ENCODE measurements around the gene PTPRH.
A peak's percentile ranks its signal among the peaks of the same experiment; 100 is the strongest.
"Not testable (repeated sequence)": the region's sequence is repeated elsewhere in the genome, so short reads cannot be mapped to it uniquely, and the experiment has no call there.

Gene PTPRH

DNA sequence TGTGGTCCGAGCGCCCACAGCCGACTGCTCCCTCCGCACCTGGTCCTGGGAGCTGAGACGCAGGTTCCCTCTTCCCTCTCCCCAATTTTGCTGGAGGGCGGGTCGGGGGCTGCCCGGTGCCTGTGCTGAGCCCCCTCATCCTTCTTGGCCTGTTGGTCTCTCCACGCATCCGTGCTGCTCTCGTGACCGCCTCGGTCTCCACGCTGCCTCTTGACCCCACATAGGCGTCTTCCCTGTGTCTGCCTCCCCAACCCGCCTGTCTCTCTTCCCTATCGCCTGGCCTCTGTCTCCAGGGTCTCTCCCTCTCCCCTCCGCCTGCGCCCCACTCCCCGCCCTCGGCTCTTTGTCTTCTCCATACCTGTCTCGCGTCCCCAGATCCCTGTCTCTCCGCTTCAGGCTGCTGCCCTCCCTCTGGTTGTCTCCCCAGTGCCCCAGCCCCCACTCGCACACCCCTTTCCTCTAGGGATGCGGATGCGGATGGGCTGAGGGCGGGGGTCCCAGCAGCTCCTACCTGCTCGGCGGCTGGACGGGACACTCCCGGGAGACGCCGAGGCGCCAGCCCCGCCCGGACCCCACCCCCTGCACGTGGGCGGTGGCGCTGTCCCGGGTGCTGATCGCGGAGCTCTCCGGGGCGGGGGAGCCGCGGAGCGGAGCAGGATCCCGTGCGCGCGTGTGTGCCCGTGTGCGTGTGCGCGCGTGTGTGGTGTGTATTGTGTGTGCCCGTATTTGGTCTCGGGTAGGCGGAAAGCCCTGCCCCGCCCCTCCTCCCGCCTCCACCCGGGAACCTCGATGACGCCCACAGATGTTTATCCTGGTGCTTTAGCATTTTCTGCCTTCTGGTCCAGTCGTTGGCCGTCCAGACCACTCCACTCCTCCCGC lies 29.5 kb downstream of the PTPRH start, which contains the start of gene SYT5:
SYT5 (minus strand) TSS at position 684 of the 879 bp plus-strand sequence. CDS start 1,248 bp downstream, outside the sequence.
- no peak for DNase-seq (ENCODE audit: low read depth in 2 of 2)

DNA sequence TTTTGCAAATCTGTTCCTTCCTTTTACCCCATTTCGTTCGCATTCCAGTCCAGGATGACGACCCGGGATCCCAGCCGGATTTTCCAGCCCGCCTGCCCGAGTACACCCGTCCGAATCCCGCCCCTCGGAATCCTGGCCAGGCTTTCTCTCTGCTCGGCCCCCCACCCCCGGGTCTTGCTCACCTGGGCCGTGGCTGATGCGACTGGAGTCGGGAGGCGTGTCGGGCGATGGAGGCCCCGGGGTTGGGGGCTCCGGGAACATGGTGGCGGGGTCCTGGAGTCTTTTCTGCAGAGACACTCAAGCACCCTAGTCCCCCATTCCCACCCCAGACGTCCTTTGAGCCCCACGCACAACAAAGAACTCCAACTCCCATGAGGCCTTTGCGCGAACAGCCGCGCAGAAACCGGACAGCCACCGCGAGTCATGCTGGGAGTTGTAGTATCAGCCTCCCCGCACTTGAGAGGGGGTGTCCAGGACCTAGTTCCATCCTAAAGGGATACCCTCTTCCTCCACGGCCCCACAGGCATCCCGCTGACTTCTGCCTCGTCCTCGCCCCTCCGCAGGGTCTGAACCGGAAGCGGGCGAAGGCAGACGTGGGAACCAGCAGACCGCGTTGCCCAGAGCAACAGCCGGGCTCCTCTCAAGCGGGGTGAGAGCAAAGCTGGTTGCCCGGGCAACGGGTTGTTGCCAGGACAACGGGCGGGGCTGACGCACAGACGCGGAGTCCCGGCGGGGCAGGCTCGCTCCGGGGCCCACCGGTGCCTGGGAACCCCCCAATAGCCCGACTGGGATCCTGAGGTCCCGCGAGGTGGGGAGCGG lies 30.3 kb downstream of the PTPRH start:
- DNase-seq (ENCODE audit: low read depth in 2 of 2) = peak; percentile 87 to 91

DNA sequence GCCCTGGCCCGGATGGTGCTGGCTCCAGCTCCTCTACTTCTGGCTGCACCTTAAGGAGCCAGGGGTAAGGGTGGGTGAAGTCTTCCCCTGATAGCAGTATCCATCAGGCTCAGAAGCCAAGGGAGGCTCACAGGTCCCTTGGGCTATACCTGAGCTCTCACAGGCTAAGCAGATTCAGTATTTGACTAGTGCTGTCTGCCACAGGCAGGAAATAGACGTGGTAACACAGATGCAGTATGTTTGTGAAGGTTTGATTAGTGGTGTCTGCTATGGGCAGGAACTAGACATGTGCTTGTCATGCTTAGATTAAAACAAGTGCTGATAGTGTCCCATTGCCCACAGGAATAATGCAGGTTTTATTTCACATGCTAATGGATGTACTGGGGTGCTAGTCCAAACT lies 33.2 kb downstream of the PTPRH start:
- no peak for DNase-seq (ENCODE audit: low read depth in 2 of 2)

DNA sequence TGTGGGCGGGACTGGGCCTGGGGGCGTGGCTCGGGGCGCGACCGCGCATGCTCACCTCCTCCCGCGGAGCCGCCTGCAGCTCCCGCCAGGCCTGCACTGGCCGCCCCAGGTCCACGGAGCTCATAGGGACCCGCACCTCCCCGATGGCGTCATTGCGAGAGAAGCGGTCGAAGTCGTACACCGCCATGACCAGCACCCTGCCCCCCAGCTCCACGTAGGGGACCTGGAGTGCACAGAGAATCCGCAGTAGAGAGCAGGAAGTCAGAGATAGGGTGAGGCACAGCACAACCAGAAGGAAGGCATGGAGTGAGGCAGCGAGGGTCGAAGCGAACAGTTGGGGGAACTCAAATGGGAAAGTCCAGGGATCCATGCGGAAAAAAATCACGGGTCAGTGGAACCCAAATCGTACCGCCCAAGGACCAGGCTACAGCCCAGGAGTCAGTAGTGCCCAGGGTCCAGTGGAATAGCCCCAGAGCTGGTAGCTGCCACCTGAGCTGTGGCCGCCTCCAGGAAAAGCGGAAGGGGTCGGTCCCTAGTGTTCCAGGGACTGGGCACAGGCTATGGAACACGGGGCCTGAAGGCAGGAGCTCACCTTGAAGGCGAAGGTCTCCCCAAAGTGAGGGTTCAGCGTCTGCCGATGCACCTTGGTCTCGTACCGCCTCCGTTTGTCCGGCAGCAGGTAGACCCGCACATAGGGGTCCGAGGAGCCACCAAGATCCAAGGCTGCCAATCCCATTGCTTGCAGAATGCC lies 34.0 kb downstream of the PTPRH start:
- DNase-seq (ENCODE audit: low read depth in 2 of 2) = no peak

DNA sequence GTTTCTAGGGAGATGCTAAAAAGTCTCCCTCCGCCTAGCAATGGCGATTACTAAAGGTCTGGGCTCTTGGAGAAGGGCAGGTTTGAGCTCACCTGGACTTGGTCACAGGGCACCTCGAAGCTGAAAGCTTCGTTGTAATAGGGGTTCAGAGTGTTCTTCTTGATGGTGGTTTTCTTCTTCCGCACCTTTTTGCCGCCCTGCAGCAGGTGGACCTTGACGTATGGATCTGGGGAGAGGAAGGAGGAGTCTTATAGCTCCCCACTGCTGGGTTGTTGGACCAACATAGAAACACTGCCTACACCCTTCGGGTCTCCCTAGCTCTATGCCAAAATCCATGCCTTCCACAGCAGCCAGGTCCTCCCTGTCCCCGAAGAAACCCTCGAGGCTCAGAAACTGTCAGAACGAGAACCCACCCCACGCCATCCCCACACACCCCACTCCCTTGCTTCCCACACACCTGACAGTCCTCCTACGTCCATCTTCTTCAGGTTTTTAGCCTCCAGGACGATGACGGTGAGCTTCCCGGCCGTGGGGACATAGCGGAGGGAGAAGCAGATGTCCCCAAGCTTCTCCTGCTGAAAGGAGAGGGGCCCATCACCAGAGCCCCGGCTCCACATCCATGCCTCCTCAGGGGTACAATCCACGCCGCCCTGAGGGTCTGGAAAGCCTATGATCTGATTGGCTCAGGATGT lies 34.7 kb downstream of the PTPRH start:
- DNase-seq (ENCODE audit: low read depth in 2 of 2) = no peak

DNA sequence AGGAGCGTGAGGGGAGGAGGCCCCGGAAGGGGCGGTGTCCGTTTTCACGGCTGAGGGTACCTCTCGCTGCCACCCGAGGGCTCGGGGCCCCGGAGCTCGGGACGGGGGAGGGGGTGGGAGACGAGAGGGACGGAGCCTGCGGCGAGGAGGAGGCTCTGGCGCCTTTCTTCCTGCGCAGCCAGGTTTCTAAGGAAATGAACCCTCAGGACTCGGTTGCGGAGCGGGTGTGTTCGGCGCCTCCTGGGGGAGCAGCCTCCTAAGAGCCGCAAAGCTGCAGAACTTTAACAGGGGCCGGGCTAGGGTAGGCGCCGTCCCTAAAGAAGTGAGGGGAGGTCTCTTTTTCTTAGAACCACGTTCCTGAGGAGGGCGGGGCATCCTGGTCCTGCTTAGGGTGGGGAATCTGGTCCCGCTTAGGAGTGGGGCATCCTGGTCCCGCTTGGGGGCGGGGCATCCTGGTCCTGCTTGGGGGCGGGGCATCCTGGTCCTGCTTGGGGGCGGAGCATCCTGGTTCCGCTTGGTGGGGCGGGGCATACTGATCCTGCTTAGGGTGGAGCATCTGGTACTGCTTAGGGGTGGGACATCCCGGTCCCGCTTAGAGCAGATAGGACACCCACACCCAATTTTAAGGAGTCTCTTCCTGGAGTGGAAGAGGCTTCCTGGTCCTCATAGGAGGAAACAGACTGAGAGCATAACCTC lies 35.4 kb downstream of the PTPRH start:
- DNase-seq (ENCODE audit: low read depth in 2 of 2) = no peak

DNA sequence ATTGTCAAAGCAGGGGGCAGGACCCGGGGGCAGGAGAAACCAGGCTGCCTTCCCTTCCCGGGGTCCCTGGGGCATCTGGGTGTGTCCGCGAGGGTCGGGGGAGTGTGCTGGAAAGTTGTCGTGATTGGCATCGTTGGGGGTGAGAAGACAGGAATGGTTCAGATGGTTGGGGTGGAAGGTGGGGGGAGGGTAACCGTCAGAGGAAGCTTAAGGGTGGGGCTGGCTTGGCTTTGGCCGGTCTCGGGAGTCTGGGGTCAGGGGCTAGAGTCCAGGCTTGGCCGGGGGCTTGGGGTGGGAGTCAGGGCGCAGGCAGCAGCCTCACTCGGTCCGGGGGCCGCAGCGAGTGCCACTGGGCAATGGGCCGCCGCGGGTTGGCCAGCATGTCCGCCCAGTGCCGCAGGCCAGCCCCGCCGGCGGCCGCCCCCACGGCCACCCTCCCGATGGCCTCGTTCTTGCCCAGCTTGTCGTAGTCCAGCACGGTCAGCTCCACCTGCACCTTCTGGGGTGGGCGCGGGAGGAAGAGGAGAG lies 36.1 kb downstream of the PTPRH start:
- DNase-seq (ENCODE audit: low read depth in 2 of 2) = no peak

DNA sequence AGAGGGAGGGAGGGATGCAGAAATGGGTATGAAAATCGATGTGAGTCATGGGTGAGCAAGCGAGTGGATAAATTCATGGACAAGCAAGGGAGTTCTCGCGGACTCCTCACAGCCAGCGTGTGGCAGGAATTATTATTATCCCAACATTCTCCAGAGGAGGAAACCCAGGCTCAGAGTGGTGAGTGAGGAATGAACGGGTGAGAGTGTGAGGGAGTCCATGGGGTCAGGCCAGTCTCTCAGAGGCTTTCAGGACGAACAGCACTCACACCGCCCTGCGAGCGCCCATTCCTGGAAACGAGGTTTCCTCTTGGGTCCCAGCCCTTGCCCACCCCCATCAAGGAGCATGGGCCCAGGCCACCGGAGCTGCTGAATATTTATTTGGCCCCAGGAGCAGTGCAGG lies 36.6 kb downstream of the PTPRH start:
- no peak for DNase-seq (ENCODE audit: low read depth in 2 of 2)

DNA sequence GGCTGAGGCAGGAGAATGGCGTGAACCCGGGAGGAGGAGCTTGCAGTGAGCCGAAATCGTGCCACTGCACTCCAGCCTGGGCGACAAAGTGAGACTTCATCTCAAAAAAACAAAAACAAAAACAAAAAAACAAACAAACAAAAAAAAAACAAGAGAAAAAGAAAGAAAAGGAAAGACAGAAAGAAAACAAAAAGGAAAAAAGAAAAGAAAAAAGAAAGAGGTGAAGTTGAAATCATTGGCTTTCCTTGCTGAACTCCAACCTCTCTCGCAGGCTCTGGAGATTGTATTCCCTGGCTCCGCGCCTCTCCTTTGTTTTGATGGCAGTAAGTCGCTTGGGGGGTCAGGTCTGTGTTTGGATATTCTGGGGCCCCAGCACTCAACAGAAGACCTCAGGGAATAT lies 37.0 kb downstream of the PTPRH start:
- DNase-seq (ENCODE audit: low read depth in 2 of 2) = not testable (repeated sequence)

DNA sequence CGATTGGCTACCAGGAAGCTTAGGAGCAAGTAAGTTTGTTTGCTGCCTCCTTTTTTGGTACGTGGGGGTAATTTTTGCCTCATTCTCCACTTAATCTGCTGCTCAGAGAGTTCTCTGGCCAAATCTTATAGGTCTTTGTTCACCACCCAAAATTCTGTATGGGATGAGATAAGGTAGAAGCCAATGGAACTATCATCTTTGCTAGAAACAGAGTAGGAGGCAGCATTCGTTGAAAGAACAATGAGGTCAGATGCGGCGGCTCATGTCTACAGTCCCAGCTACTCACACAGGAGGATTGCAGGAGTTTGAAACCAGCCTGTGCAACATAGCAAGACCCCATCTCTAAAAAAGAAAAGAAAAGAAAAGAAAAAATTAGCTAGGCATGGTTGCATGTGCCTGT lies 37.9 kb downstream of the PTPRH start:
- DNase-seq (ENCODE audit: low read depth in 2 of 2) = no peak

DNA sequence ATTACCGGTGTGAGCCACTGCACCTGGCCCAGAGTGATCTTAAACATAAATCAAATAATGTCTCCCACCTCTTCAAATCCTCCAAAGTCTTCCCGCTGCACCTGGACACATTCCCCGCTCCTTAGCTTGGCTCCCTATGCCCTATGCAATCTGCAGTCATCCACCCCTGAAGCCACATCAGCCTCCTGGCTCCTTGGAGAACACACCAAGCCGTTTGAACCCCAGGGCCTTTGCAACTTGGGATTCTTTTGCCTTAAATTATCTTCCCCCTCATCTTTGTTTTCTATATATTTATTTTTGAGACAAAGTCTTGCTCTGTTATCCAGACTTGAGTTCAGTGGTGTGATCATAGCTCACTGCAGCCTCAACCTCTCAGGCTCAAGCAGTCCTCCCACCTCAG lies 40.2 kb downstream of the PTPRH start:
- no peak for DNase-seq (ENCODE audit: low read depth in 2 of 2)

DNA sequence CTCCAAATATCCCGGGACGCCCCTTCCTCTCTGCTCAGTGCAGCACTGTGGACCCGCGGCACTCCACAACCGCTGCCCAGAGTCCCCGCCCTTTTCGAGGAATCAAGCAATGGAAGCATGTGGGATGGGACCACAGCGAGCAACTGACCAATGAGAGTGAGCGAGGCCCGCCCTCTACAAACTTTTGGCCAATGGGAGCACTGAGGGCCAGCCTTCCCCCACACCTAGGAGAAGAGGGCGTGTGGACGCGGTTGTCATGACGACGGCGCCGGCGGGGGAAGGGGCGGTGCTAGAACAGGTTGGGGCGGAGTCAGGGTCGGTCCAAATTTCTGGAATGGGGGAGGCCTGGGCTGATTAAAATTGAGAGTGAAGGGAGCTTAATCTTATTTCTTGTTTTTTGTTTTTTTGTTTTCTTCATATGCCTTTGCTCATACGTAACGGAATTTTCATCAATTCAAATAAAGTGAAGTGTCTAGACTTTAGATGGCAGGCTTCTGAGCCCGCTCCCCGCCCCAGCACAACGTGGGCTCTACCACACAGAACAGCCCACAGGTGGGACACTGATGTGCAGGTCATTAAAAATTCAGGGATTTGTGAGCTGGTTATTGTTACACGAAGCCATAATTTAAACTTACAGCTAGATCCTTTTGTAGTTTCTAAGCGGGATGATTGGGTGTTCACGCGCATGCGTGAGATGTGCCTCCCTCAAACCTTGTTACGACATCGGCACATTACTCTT lies 42.6 kb downstream of the PTPRH start, which contains the start of gene DNAAF3:
DNAAF3 (minus strand) TSS at position 84 of the 739 bp plus-strand sequence. CDS start 200 bp downstream, outside the sequence.
- peak; percentile 65 to 80 for DNase-seq (ENCODE audit: low read depth in 2 of 2)

DNA sequence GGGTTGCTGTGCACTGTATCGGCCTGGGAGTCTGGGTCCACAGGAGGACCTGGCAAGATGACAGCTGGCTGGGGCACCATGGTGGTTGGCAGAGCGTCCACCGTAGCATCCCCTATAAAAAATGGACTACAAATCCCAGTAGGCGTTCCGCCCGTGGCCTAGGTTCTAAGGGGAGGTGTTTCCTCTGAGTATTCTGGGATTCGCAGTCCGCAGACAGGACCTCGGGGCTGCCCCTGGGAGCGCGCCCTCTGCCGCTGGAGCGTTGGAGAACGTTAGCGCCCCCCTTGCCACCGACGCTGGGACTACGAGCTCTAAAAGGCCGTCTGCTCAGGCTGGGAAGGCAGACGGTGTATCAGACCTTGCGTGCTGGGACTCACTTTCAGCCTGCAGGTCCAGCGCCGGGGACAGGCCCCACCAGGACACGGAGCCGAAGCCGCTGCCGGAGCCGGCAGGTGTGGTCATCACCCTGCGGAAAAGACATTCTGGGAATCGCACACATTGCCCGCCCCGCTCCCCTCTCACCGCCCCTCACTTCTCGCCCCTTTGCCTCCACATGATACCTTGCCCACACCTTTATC lies 43.3 kb downstream of the PTPRH start:
- peak in 1 of 2 donors; percentile 49 for DNase-seq (ENCODE audit: low read depth in 2 of 2)

DNA sequence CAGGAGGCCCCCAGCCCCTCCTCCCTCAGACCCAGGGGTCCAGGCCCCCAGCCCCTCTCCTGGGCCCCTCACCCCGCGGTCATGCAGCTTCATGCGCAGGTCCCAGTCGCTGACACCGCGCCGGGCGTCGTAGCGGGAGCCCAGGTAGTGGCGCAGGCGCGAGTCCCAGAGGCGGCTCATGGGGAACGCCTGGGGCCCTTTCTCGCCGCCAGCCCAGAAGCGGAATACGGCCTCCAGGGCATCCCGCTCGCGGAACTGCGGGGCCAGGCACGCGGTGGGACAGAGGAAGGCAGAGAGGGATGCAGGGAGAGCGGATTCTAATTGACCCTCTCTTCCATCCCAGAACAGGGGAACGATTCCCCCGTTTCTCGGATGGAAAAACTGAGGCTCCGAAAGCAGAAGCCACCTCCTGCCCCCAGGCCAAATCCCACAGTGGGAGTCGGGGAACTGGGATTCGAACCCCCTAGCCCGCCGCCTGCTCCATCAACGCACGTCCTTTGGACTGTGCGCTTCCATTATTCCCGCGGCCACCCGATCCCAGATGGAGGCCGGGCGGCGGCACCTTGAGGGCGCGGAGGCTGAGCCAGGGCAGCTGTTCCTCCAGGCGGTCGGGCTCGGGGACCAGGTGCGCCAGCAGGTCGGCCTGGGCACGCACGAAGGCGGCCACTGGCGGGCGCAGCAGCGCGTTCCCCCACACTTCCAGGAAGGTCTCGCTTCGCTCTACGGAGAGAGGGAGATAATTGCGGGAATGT lies 47.6 kb downstream of the PTPRH start:
- no peak for DNase-seq (ENCODE audit: low read depth in 2 of 2)

DNA sequence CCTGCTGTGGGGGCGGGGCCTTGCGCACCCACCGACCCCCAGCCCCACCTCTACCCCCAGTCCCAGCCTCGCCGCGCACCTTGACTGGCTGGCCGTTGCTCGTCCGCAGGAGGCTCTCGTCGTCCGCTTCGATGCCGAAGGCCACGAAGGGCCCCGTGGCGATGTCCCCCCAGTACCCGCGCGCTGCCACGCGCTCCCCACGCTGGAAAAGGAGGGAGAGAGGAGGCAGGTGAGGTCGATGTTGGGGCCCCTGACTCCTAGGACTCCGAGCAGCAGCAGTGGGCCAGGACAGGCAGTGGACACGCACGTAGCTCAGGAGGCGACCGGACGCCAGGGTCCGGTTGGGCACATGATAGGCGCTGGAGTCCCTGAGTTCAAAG lies 48.3 kb downstream of the PTPRH start:
- no peak for DNase-seq (ENCODE audit: low read depth in 2 of 2)

DNA sequence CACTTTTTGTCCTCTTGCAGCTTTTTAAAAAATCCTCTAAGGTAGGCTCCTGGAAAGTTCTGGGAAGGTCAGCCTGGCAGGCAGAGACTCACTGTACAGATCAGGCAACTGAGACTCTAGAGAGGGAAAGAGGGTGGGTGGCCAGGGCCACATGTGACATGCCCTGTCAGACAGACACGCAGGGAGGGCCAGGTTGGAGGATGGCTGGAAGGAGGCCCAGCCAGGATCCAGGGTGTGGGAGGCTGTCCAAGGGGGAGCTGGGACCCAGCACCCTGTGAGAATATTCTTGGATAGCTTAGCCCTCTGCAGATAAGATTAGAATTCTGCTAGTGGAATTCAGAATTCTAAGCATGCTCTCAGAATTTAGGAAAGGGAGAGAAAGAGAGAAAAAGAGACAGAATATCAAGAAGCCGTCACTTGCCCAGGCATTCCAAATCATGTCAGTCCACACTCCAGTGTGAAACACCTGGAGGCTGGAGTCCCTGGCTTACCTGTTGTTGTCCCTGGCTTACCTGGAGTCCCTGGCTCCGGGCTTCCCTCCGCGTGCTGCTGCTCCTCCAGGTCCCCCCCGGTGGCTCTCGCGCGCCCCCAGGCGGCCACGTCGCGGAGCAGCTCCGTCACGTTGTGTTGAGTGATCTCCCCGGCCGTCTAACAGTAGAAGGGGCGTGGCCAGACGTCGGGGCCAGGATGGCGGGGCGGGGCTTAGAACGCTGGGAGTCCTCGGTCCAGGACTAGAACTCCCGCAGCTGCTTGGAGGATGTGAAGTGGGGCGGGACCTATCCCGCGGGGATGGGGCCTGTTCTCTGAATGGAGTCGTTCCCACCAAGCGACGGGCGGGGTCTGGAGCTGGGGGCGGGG lies 48.9 kb downstream of the PTPRH start:
- peak; percentile 84 to 85 for DNase-seq (ENCODE audit: low read depth in 2 of 2)

DNA sequence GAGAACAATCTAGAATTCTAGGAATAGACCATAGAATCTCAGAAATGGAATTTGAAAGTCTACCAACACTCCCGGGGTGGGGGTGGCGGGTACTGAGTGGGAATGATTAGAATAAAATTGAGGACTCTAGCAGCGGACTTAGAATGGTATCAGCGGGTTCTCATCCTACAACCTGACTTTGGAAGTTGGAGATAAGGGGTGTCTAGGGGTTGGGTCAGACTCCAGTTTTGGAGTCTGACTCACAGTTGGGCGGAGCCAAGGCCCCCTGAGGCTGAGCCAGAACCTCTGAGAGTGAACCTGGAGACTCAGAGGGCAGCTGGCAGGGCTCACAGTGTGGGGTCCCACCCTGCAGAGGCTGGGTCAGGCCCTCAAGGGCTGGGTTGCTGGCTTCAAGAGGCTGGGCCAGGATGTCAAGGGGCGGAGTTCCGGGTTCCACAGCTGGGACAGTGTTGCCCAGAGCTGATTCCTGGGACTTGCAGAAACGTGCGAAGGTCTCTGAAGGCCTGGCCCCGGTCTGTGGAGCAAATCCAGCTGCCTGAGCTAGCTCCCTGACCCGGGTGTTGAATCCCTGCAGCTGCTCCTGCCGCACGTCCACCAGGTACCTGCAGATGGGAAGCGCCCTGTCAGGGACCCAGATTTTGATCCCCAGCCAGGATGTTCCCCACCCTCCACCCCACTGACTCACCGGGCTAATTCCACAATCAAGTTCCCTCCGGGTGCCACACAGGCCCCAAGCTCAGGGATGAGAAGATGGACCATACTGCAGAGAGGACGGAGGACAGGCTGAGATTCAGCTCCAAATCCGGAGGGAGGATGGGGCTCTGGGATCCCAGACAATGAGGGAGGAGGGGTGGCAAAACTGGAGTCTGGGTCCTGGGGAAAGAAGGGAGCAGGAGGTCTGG lies 50.2 kb downstream of the PTPRH start:
- DNase-seq (ENCODE audit: low read depth in 2 of 2) = no peak

Data from stimulated activated CD8-positive, alpha-beta memory T cell treated with anti-CD3 and anti-CD28 coated beads, Interleukin-15, amount 100 ng/mL, for 48 hours (primary cell).